GM19328 (cell line): ENCODE results near the gene AGRN.
"Not testable (repeated sequence)": the region's sequence is repeated elsewhere in the genome, so short reads cannot be mapped to it uniquely, and the experiment has no call there.

Experiments
- ATAC-seq: cut with Tn5 transposase; IDR thresholded peaks from one replicate; pipeline ENCODE4 v1.9.1; 2021; ENCODE audit warnings: mild to moderate bottlenecking, moderate library complexity; ENCODE audit not compliant: unreplicated experiment

Gene AGRN

DNA sequence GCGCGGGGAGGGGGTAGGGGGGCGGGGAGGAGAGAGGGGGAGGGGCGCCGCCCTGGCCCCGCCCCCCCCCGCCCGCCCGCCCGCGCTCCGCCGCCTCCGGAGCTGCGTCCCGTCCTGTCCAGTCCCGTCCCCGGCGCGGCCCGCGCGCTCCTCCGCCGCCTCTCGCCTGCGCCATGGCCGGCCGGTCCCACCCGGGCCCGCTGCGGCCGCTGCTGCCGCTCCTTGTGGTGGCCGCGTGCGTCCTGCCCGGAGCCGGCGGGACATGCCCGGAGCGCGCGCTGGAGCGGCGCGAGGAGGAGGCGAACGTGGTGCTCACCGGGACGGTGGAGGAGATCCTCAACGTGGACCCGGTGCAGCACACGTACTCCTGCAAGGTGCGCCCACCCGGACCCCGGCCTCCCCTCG is at the start of gene AGRN:
Gene AGRN (plus strand): TSS at position 121 of the 405 bp plus-strand sequence. CDS start 53 bp downstream, at position 174.
- peak; percentile 13 for ATAC-seq

DNA sequence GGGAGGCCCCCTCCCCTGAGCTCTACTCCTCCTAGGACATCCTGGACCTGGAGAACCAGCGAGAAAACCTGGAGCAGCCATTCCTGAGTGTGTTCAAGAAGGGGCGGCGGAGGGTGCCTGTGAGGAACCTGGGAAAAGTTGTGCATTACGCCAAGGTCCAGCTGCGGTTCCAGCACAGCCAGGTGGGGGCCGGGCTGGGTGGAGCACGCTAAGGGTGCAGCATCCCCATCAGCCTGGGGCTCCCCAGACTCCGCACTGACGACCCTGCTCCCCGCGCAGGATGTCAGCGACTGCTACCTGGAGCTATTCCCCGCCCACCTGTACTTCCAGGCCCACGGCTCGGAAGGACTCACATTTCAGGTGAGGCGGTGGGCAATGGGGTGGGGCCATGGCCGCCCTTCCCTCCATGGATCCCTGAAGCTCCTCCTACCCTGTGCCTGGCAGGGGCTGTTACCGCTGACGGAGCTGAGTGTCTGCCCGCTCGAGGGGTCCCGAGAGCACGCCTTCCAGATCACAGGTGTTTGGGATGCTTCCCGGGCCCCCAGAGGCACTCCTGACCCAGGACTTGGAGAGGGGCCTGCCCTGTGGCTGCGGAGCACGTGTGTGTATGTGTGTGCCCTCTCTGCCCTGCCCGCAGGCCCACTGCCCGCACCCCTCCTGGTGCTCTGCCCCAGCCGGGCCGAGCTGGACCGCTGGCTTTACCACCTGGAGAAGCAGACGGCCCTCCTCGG is 49.5 kb upstream of the AGRN start:
- ATAC-seq: no peak

DNA sequence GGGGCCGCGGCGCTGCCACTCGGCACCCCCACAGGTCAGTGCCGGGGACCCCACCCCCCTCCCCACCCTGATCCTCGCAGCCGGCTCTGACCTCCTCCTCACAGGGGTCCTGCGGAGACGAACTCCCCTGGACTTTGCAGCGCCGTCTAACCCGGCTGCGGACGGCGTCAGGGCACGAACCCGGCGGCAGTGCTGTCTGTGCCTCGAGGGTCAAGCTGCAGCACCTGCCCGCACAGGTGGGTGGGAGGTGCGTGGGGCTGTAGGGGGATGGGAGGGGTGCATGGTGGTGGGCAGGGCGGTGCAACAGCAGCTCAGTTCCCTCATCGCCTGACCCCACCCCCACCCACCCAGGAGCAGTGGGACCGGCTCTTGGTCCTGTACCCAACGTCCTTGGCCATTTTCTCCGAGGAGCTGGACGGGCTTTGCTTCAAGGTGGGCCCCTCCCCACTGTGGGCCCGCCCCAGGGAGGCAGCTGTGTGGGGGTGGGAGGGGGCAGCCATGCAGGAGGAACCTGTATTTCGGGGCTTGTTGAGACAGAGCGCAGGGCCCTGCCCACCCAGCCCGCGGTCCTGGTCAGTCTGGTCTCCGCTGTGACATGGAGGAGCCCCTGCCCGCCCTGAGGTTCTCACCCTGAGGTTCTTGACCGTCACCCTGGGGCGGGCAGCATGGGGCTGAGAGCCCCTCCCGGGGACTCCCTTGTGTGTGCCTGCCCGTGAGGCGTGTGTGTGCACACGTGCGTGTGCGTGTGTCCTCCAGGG is 48.8 kb upstream of the AGRN start:
- no peak for ATAC-seq

DNA sequence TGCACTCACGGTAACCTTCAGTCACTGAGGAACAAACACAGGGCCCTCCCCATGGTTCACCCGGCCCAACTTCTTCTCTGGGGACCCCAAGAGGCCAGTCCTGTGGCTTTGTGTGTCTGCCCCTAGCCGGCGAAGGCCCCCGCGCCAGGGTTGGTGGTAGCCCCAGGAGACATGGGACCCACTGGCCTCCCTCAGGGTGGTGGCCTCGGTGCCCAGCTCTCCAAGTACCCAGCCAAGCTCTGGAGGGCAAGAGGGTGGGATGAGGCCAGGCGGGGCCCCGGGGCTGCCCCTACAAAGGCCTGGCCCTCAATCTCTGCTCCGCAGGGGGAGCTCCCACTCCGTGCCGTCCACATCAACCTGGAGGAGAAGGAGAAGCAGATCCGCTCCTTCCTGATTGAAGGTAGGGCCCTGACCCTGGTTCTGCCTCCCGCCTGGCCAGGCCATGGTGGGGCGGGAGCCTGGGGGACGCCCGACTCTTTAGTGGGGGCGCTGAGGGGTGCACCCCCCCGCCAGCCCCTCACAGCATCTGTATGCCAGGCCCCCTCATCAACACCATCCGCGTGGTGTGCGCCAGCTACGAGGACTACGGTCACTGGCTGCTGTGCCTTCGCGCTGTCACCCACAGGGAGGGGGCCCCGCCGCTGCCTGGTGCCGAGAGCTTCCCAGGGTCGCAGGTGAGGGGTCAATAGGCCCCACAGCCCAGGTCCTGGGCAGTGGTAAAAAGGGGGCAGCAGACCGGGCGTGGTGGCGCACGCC is 48.0 kb upstream of the AGRN start:
- no peak for ATAC-seq

DNA sequence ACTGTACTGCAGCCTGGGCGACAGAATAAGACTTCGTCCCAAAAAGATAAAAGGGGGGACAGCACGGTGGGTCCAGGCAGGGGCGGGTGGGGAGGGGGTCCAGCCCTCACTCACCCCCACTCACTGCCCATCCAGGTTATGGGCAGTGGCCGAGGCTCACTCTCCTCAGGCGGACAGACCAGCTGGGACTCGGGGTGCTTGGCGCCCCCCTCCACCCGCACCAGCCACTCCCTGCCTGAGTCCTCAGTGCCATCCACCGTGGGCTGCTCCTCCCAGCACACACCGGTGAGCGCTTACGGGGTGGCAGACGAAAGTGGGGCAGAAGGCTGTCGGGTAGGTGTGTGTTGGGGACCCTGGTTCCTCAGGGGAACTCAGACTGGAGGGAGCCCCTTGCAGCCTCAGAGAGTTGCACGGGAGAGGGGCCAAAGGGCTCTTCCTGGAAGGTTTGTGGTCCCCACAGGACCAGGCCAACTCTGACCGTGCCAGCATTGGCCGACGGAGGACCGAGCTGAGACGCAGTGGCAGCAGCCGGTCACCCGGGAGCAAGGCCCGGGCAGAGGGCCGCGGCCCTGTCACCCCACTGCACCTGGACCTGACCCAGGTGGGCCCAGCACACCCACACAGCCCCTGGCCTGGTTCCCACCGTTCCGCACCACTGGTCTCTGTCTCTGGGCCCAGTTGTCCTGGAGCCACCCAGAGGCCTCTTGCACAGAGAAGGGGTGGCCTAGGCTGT is 47.0 kb upstream of the AGRN start:
- ATAC-seq: no peak

GRCh38 chr1:973459-974292 is 46.2 kb upstream of the AGRN start:
- ATAC-seq: no peak

- no peak for ATAC-seq
Measured at GRCh38 chr1:974293-974640, 45.7 kb upstream of the AGRN start.

GRCh38 chr1:974687-975328 is 45.1 kb upstream of the AGRN start:
- no peak for ATAC-seq

DNA sequence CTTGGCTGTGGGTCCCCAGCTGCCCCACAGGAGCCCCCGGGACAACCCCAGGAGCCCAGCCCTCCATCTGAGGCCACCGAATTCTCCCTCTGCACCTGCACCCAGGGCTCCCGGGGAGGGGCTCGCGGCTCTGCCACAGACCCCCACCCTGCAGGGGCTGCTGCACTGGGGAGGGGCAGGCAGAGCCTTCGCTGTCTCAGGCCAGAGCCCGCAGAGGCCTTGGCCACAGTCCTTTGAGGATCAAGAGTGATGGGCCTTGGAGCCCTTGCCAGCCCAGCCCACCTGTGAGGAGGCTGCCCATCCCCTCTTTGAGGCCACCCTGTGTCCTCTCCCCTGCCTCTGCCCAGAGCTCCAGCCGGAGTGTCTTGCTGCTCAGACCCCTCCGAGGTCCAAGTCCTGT is 44.6 kb upstream of the AGRN start:
- ATAC-seq: no peak

GRCh38 chr1:975896-976683 is 43.8 kb upstream of the AGRN start:
- ATAC-seq: no peak

DNA sequence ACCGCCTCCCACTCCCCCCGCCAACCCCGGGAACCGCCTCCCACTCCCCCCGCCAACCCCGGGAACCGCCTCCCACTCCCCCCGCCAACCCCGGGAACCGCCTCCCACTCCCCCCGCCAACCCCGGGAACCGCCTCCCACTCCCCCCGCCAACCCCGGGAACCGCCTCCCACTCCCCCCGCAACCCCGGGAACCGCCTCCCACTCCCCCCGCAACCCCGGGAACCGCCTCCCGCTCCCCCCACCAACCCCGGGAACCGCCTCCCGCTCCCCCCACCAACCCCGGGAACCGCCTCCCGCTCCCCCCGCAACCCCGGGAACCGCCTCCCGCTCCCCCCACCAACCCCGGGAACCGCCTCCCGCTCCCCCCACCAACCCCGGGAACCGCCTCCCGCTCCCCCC is 43.1 kb upstream of the AGRN start:
- not testable (repeated sequence) for ATAC-seq

- no peak for ATAC-seq
Measured at GRCh38 chr1:978069-978834, 41.7 kb upstream of the AGRN start.

DNA sequence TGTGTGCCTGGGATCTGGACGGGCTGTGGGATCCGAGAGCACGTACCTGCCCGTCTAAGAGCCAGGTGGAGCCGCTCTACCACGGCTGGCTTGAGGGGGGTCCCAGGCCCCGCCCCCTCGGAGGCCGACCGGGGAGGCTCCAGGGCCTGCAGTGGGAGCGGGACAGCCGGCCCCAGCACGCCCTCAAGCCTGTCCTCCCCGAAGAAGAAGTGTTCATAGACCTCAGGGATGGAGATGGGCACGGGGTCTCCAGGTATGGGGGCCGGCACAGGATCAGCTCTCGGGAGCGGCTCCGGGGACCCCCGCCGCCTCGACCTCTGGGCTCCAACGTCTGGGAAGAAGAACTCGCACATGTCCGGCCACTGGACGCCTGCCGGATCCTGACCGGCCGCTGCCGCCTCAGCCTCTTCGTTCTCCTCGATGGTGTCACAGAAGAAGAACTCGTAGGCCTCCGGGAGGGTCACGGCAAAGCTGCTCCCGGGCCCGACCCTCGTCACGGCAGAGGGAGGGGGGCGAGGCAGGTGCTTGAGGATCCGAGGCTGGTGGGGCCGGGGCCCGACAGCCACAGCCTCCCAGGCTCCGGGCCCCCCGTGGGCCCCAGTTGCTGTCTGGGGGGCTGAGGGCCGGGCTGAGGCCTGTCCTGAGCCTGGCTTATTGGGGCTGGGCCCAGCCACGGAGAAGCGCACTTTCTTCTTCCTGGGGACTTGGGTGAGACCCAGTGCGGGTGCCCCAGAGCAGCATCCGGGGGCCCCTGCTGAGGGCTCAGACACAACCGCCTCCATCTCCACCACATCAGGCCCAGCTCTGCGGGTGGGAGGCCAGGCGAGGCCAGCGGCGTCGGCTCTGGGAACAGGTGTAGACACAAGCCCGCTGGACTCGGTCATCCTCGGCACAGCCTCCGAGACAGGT is 40.8 kb upstream of the AGRN start:
- ATAC-seq: no peak

DNA sequence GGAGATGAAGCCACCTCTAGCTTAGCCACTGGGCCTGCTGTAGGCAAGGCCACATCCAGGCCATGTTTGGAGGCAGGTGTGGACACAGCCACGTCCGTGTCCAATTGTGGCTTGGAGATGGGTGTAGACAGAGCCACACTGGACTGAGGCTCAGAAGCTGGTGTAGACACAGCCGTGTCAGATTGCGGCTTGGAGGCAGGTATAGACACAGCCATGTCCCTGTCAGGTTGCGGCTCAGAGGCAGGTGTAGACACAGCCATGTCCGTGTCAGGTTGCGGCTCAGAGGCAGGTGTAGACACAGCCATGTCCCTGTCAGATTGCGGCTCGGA is 40.2 kb upstream of the AGRN start:
- ATAC-seq: no peak

DNA sequence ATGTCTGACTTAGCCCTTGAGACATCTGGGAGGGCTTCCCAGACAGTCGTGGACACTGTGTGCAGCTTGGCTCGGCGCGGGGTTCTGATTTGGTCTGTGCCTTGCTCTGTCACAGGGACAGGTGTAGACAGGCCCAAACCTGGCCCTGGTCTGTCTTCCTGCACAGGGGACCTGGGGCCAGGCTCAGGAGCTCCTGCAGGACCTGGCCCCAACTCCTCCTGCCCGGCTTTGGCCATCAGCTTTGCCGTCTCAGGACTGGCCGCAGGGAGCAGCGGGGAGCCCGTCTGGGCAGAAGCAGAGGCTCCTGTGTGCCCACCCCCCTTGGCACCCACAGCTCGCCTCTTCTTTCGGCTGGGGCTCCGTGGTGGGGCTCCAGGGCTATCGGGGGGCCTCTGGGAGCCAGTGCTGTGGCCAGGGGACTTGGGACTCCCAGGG is 39.8 kb upstream of the AGRN start:
- ATAC-seq: no peak

DNA sequence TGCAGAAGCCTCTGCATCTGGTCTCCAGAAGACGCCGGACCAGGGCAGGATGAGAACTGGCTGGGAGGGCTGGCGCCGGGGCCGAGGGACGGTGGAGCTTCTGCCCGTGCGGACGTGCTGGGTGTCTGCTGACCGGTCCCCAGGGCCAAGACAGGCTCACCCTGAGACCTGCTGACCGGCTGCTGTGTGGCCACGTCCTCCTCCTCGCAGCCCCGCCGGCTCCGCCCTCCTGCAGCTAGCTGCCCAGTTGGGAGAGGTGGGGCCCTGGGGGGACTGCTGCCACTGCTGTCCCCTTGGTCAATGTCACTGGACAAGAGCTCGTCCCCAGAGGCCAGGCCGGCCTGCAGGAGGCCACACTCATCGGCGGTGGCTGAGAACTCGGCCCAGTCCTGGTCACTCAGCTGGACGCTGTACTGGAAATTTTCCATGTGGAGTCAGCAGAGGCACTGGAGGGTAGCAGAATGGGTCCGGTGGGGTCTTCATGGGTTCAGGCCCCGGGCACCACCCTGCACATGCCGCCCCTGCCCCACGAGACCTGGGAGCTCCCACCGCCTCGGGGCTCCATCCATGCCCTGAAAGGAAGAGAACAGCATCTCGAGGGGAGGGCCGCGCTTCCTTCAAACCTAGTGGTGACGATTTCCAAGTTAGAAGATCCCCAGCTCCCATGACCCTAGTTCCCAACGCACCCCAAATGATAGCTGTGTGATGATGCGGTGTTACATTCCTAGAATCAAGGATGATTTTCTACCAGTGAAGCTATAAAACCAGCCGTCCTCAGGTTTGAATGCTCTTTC is 39.1 kb upstream of the AGRN start:
- no peak for ATAC-seq
